Thyroid gland (tissue), 4 donors: ENCODE data around the gene AGBL4.

Experiments
- POLR2A ChIP-seq, 2 donors: fragments of 450-650 bp; IDR thresholded peaks; one replicate each; pipeline ENCODE4 v1.6.1; 2017; ENCODE audit warnings: antibody characterized with exemption in 2 of 2, mild to moderate bottlenecking in 2 of 2, moderate library complexity in 1 of 2
- TF ChIP-seq, protein P1 (sequence below), 6 experiments: fragments of 200-600 bp in 3 of 6; fragments of 450-650 bp in 3 of 6; sonication (generic) in 3 of 6; IDR thresholded peaks; one replicate each; pipeline ENCODE4 v1.5.1; 2016 to 2019; ENCODE audit warnings: antibody characterized with exemption in 6 of 6, mild to moderate bottlenecking in 2 of 6, inconsistent platforms in 1 of 6, moderate library complexity in 1 of 6

DNA sequence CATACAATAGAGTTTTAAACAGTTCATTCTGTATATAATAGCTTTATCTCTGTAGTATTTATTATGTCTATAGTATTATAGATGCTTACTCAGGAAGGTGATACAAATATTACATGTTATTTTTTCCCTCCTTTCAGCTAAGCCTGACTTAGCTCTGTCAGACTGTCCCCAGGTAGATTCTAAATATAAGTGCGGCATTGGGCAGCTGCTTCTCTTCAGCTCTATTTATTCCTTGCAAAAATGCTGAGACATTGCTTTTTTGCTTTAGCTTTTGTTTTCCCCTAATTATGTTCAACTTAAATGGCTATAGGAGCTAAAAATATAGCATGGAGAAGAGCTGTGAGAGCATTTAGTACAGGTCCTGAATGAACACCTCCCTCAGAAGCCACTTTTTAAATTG lies 1043.8 kb downstream of the AGBL4 start:
- TF ChIP-seq, protein P1, sequence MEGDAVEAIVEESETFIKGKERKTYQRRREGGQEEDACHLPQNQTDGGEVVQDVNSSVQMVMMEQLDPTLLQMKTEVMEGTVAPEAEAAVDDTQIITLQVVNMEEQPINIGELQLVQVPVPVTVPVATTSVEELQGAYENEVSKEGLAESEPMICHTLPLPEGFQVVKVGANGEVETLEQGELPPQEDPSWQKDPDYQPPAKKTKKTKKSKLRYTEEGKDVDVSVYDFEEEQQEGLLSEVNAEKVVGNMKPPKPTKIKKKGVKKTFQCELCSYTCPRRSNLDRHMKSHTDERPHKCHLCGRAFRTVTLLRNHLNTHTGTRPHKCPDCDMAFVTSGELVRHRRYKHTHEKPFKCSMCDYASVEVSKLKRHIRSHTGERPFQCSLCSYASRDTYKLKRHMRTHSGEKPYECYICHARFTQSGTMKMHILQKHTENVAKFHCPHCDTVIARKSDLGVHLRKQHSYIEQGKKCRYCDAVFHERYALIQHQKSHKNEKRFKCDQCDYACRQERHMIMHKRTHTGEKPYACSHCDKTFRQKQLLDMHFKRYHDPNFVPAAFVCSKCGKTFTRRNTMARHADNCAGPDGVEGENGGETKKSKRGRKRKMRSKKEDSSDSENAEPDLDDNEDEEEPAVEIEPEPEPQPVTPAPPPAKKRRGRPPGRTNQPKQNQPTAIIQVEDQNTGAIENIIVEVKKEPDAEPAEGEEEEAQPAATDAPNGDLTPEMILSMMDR (IDR thresholded peaks at IDR 0.05): no peak
- no peak for TF ChIP-seq POLR2A (IDR thresholded peaks at IDR 0.05)
